T-helper 22 cell (primary cell): ENCODE measurements around the gene FFAR2.
"Not testable (repeated sequence)": the region's sequence is repeated elsewhere in the genome, so short reads cannot be mapped to it uniquely, and the experiment has no call there.

Experiments used
- DNase-seq: peaks from one replicate; pipeline ENCODE4 v3.0.0-alpha.2; 2020; ENCODE audit warnings: low read depth

Gene FFAR2

DNA sequence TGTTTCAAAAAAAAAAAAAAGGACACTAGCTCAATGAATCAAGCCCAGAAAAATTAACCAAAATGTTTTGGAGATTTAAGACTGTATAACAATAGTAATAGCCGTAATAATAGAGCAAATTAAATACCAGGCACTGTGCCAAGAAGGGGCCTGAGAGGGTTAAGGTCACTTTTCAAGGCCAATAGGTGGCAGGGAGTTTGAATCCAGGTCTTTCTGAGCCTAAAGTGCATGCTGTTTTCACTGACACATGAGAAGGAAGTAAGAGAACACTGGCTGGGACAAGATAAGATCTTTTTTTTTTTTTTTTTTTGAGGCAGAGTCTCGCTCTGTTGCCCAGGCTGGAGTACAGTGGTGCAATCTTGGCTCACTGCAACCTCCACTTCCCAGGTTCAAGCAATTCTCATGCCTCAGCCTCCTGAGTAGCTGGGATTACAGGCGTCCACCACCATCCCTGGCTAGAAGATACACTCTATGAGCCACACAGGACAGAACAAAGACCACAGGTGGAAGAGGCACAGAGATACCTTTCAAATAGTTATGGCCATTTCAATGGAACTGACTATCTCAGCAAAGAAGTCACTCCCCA lies 7.7 kb downstream of the FFAR2 start:
- no peak for DNase-seq

DNA sequence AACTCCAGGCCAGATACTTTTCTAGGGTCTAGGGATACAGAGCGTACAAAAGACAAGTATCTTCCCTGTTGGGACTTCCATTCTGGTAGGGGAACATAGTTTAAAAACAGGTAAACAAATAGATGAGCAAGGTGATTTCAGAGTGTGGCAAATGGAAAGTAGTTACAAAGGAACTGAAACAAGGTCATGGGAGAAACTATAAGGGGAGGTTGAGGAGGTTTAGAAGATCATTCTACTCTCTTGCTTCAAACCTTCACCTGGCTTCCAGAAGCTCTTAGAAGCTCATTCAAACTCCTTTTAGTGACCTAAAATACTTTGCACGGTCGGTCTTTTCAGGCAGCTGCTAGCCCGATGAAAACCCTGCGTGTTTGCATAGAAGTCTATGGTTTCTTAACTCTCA lies 9.1 kb downstream of the FFAR2 start:
- DNase-seq = no peak

DNA sequence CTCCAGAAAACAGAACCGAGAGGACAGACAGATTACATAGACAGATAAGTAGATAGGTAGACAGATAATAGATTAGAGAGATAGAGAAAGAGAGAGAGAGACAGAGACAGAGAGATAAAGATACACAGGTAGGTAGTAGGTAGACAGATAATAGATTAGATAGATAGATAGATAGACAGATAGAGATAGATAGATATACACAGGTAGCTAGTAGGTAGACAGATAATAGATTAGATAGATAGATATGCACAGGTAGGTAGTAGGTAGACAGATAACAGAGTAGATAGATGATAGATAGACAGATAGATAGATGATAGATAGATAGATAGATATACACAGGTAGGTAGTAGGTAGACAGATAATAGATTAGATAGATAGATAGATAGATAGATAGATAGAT lies 10.1 kb downstream of the FFAR2 start:
- no peak for DNase-seq

DNA sequence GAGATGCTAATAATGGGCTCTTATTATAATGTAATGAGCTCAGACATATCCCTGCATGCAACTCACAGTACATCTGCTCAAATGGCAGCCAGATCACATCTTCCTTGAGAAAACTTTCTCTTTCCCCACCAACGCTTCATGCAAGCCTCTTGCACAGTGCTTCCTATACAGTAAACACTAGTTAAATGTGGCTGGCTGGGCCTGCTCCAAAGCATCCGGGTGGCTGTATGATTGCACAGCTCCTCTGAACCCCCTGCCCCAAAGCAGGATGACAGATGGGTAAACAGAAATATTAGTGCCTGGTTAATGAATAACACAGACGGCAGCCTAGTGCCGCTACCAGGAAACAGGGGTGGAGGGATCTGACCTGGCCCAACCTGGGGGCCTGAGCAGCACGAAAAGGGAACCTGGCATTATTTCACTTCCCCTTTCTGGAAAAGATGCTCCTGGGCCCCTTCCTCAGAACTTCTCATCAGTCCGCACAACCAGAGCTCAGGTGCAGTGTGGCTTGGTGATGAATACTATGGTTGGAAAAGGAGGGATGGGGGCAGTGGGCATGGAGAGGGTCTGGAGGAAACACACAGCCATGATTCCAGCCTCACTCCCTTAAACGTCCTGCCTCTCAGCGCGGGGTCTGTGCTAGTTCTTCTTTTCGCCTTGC lies 10.8 kb downstream of the FFAR2 start:
- no peak for DNase-seq

DNA sequence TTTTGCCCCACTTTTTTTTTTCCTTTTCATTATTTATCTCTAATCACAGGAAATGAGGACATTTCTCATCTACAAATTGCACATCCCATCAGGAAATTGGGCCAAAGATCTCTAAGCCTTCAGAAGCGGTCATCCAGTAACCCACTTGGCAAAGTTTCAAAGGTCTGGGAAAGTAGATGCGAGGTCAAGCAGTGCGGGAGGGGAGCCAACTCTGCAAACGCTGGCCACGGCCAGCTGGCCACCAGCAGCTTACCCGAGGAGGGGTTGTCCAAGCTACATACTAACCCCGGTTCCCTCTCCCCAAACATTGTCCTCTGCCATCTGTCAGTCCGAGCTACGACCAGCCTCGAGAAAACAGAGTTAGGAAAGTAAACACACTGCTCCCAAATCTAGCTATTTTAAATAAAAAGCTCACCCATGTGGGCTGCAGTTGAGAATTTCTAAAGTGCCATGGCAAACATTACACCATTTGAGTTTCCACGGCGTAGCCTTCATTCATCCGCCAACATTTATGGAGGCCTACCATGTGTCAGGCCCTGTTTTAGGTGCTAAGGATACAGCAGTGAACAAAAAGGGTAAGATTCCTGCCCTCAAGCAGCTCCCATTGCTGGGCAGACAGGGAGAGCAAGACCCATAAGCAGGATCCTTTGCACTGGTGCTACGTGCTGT lies 11.5 kb downstream of the FFAR2 start:
- DNase-seq = no peak

DNA sequence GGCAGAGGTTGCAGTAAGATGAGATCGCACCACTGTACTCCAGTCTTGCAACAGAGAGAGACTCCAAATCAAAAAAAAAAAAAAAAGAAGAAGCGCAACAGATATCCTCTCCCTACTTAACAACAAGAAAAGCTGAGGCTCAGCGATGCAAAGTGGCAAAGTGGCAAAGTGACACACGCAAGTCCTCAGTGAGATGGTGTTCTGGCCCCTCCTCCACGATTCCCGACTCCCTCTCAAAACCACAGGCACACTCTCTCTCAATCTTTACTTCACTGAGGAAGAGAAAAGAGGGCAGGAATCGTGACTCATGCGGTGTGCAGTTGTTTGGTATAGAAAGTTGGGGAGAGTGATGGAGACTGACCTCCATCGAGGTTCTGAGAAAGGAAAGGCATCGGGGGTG lies 12.6 kb downstream of the FFAR2 start:
- DNase-seq = no peak

DNA sequence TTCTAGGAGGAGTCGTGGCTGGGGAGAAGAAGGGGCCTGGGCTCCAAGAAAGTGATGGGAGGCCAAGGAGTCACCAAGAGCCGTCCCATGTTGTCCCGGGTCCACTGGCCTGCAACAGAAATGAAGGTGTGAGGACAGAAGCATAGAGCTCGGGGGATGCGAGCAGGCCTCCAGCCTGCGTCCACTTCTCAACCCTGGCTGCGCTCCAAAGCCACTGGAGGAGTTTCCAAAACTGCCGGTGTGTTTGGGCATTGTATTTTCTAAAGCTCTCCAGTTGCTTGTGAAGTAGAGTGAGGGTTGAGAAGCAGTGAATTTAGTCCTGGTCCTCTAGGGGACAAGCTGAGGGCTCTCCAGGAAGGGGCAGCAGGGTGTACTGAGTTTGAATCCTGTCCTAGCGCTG lies 13.0 kb downstream of the FFAR2 start:
- DNase-seq = no peak

DNA sequence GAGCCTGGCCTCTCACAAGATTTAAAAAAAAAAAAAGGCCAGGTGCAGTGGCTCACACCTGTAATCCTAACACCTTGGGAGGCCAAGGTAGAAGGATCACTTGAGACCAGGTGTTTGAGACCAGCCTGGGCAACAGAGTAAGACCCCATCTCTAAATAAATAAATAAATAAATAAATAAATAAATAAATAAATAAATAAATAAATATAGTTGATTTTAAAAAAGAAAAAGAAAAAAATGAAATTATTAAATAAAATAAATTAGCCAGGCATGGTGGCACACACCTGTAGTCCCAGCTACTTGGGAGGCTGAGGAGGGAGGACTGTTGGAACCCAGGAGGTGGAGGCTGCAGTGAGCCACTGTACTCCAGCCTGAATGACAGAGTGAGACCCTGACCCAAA lies 13.7 kb downstream of the FFAR2 start:
- DNase-seq = not testable (repeated sequence)

DNA sequence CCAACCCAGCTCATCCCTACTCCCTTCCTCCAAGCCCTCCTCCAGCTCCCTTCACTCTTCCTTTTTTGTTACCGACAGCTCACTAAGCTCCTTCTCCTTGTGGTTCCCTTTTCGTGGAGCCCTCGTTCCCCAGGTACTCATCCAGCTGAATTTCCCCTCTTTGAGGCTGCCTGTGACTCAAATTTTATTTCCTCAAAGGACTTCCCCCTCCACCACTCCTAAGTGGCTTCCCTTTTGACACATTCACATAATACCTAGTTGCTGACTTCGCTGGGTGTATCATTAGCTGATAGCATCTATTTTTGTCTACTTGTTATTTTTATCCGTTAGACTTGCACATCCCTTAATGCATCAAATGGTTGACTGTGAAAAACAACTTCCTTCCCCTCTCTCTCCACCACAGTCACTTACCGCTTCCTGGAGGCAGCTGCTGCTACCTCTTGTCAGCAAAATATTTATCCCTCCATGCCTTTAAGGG lies 14.5 kb downstream of the FFAR2 start:
- DNase-seq = peak; percentile 66

DNA sequence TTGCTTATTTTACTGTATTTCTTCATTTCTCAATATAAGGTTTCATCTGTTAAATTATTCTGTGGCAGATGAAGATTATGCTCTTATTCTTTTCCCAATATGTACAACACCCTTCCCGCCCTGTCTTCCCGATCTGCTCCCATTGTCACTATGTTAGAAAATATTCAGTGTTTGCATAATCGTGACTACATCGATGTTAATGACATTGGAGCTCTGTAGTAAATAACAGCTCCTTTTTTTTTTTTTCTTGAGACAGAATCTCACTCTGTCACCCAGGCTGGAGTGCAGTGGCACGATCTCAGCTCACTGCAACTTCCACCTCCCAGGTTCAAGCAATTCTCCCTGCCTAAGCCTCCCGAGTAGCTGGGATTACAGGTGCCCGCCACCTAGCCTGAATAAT lies 14.9 kb downstream of the FFAR2 start:
- DNase-seq = not testable (repeated sequence)

DNA sequence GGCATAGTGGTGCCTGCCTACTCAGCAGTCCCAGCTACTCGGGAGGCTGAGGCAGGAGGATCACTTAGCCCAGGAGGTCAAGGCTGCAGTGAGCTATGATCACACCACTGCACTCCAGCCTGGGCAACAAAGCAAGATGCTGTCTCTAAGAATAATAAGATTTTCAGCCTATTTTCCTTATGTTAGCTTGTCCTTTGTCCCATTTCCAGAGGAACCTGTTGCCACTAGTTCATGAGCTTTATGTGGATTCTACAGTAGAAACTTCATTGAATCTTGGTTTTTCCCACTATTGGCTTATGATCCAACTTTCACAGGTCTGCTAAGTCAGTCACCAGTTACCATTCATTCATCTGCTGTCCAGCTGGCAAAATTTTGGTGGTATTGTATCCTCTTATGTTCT lies 18.2 kb downstream of the FFAR2 start:
- DNase-seq = no peak

DNA sequence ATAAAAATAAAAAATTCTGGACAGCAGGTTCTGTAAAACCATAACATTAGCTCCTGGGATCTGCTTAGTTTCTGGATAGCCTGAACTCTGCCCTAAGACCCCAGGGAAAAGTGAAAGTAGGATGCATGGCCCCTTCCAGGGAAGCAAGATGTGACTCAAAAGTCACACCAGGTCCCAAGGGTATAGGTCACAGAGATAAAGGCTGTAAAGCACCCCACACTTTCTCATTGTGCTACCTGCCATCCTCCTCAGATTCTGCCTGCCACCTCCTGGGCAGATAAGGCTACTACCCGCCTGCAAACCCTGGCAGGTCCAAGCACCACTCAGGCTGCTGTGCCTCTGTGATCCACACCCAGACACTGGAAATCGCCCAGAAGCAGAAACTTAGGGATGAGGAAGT lies 20.6 kb downstream of the FFAR2 start:
- DNase-seq = peak; percentile 28

DNA sequence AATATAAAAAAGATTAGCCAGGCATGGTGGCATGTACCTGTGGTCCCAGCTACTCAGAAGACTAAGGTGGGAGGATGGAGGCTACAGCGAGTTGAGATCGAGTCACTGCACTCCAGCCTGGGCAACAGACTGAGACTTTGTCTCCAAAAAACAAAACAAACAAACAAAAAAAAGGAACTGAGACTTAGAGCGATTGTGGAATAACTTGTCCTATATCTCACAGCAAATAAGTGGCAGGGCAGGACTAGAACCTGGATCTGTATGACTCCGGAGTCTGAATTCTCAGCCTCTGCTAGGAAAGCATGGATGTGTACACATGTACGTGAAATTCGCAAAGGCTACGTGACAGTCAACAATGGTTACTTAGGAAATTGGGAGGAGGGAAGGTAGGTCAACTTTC lies 22.1 kb downstream of the FFAR2 start:
- DNase-seq = no peak

DNA sequence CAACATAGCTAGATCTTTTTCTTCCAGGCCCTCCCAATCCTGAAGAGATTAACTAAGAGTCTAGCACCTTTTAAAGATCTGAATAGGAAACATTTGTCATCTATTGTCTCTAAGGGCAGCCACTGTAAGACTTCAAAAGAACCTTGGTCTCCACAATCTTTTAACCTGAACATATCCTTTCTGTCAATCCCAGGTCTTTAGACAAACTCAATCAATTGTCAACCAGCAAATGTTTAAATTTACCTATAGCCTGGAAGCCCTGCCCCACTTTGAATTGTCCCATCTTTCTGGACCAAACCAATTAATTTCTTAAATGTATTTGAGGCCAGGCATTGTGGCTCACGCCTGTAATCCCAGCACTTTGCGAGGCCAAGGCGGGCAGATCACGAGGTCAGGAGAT lies 23.0 kb downstream of the FFAR2 start:
- DNase-seq = not testable (repeated sequence)

DNA sequence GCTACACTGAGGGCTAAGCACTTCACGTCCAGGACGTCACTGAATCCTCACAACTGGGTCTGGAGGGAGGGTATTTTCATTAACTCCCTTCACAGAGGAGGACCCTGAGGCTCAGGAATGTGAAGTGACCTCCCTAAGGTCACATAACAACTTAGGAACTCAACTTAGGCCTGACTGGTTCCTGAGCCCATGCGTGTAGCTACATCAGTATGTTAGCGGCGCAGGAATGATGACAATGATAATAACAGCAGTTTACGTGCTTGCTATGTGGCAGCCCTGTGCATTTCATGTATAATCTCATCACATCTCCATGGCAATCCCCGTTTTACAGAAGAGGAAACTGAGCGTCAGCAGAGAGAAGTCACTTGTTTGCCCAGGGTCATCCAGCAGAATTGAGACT lies 23.9 kb downstream of the FFAR2 start:
- DNase-seq = no peak

DNA sequence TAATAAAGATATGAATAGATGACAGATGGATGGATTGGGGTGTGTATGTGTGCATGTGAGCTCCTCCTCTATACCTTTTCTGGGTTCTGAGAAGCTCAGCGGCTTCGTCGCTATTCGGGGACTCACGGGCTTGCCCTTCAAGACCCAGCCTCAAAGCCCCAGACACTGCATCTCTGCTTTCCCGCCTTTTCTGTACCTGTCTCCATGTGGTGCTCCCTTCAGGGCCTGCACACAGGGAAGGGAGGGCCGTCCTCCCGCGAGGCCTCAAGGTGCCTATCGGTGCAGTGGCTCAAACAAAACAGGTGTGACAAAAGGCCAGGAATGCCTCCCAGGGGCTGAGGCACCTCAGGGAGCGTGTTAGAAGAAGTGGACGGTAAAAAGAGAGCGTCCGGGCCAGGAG lies 26.0 kb downstream of the FFAR2 start:
- DNase-seq = no peak

DNA sequence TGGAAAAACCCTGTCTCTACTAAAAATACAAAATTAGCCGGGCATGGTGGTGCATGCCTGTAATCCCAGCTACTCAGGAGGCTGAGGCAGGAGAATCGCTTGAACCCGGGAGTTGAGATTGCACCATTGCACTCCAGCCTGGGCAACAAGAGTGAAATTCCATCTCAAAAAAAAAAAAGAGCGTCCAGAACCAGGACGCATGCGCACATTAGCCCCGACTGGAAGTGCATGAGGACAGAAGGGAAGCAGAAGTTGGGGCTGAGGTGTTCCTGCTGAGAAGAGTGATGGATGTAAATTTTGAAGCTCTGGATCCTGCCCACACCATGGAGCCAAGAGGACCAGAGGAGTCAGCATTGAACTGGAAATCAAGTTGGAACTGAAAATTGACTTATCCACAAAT lies 26.5 kb downstream of the FFAR2 start:
- not testable (repeated sequence) for DNase-seq

DNA sequence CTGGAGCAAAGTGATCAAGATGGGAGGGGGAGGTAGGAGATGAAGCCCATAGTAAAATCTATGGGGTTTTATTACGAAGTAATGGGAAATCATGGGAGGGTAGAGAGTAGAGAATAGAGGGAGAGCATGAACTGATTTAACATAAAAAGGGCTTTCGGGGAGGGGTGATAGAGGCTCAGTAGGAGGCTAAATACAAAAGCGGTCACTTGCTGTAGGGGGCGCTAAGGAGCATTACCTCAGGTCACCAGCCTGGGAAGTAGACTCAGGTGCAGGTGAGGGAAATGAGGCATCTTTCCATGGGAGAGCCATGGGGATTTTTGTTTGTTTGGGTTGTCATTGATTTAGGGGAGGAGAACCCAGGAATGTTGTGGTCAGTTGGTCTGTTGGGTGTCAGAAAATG lies 28.1 kb downstream of the FFAR2 start:
- no peak for DNase-seq

DNA sequence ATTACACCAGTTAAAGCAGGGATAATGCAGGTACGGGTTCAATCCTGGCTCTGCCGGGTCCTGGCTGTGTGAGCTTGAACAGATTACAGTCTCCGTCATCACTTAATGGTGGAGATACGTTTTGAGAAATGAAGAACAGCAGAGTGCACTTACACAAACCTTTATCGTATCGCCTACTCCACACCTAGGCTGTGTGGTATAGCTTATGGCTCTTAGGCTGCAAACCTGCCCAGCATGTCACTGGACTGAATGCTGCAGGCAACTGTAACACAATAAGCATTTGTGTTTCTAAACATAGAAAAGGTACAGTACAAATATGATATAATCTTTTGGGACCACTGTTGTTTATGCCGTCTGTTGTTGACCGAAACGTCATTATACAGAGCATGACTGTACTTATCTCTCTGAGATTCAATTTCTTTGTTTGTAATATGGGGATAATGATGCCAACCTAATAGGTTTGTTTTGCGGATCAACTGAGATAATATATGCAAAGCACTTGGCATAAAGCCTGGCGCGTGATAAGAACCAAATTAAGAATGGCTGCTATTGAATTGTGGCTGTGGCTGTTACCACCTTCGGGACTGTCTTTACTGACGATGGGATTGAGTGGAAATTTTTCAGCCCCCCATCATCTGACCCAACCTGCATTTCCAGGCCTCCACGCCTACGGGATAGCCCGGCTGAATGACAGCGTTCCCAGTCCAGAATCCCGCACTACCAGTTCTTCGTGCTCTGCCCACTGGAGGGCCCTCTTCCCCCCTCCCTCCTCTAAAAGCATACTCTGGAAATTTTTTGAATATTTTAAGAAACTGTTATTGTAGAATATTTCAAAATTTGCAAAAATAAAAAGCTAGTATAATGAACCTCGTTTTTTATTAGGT lies 31.0 kb downstream of the FFAR2 start:
- DNase-seq = no peak

DNA sequence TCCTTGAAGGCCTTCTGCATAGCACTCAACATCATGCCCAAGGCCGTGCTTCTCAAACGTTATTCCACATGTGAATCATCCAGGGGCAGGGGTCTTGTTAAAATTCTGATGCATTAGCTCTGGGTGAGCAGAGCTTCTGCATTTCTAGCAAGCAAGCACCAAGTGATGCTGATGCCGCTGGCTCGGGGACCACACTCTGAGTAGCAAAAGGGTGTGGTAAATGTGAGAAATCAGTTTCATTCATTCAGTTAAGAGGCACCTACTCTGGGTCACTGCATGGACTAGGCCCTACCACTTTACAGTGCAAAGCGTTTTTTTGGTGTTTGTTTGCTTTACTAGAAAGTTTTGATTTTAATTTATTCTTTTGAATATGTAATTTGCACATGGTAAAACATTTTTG lies 35.0 kb downstream of the FFAR2 start:
- no peak for DNase-seq

DNA sequence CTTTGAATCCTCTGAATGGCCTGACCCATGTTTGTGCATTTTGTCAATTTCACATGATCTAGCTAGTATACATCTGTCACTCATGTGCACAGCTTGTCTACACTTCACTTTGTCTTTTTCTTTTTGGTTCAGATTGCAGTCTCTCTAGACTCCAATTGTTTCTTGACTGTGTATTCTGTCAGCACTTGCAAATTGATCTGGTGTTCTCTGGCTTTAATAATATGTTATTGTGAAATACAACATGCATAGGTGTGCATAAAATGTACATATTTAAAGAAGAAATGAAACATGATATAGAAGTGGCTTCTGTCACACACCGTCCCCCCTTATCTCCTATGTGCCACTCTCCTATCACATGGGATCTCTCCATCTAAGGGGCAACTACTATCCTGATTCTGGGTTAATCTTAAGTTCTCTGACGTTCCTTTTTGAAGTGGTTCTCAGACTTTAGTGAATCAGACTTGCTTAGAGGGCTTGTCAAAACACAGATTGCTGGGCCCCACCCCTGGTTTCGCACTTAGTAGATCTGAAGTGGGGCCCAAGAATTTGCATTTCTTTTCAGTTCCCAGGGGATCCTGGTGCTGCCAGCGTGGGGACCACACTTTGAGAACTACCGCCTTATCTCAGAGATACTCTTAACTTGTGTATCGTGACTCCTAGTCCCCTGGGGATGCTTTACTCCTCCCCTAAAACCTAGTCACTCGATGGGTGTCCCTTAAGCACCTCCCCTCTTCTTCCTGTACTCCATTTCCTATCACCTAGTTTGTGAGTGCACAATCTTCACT lies 36.4 kb downstream of the FFAR2 start:
- no peak for DNase-seq

DNA sequence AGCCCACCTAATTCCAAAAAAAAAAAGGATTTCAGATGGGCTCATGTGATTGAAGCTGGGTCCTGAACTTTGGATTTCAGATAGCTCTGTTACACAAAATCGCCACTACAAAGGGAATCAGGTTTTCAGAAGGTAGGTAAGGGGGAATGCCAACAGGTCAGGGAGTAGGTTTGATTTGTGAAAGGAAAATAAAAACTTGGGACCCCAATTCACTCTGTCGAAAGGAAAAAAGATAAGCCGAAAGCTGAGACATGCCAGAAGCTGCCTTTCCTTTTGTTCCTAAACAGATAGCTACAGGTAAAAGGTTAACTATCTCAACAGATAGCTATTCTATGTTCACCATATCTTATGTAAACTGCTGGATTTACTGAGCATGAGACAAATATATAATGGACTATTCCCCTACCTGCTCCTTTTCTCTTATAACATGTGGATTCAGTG lies 38.2 kb downstream of the FFAR2 start:
- no peak for DNase-seq
